PFSK-1 (cell line): ENCODE measurements around the gene FOXK1.

Experiments
- FOXP2 ChIP-seq: optimal IDR thresholded peaks from 2 replicates; pipeline ENCODE3; 2011; ENCODE audit warnings: borderline replicate concordance, control low read depth, inconsistent platforms; ENCODE audit not compliant: insufficient read depth; ENCODE audit errors: extremely low read length, extremely low read depth
- POLR2AphosphoS5 ChIP-seq: IDR thresholded peaks from 2 replicates; pipeline ENCODE4 v1.6.1; 2012; ENCODE audit warnings: low read depth, mild to moderate bottlenecking, control low read depth, low read length, moderate library complexity
- REST ChIP-seq, 2 experiments: IDR thresholded peaks; 2 replicates each; pipeline versions ENCODE4 v1.6.1 to v1.8.0; 2011 to 2012; ENCODE audit warnings: low read depth in 2 of 2, low read length in 2 of 2, control low read depth in 1 of 2, inconsistent platforms in 1 of 2, mild to moderate bottlenecking in 1 of 2, moderate library complexity in 1 of 2; ENCODE audit not compliant: insufficient read depth in 1 of 2
- SIN3A ChIP-seq: IDR thresholded peaks from 2 replicates; pipeline ENCODE4 v1.6.1; 2012; ENCODE audit warnings: mild to moderate bottlenecking, low read length, moderate library complexity, borderline replicate concordance; ENCODE audit not compliant: insufficient read depth
- TAF1 ChIP-seq: IDR thresholded peaks from 2 replicates; pipeline ENCODE4 v1.6.1; 2012; ENCODE audit warnings: low read length, control low read depth, borderline replicate concordance; ENCODE audit not compliant: insufficient read depth

FOXK1 gene

GRCh38 chr7:4751398-4751947, 69.4 kb downstream of the FOXK1 start:
- TF ChIP-seq SIN3A (no peak), TAF1 (no peak), FOXP2 (no peak), REST (IDR thresholded peaks at IDR 0.05; ENCODE audit: insufficient read depth in 1 of 2, low read depth in 2 of 2, low read length in 2 of 2) (no peak), POLR2AphosphoS5 (no peak)

- peak; percentile 31 for TF ChIP-seq FOXP2
- no peak for TF ChIP-seq REST (IDR thresholded peaks at IDR 0.05; ENCODE audit: insufficient read depth in 1 of 2, low read depth in 2 of 2, low read length in 2 of 2)
- no peak for TF ChIP-seq POLR2AphosphoS5
- no peak for TF ChIP-seq TAF1
- no peak for TF ChIP-seq SIN3A
Measured at GRCh38 chr7:4753598-4754432, 71.7 kb downstream of the FOXK1 start.

GRCh38 chr7:4754433-4755010, 72.4 kb downstream of the FOXK1 start:
- no peak for TF ChIP-seq TAF1
- TF ChIP-seq POLR2AphosphoS5: no peak
- no peak for TF ChIP-seq SIN3A
- TF ChIP-seq FOXP2: no peak
- no peak for TF ChIP-seq REST (IDR thresholded peaks at IDR 0.05; ENCODE audit: insufficient read depth in 1 of 2, low read depth in 2 of 2, low read length in 2 of 2)

- no peak for TF ChIP-seq REST (IDR thresholded peaks at IDR 0.05; ENCODE audit: insufficient read depth in 1 of 2, low read depth in 2 of 2, low read length in 2 of 2)
- no peak for TF ChIP-seq SIN3A
- no peak for TF ChIP-seq FOXP2
- TF ChIP-seq TAF1: no peak
- TF ChIP-seq POLR2AphosphoS5: no peak
Measured at GRCh38 chr7:4755045-4755444, 73.0 kb downstream of the FOXK1 start.
